ENCODE measurements around the gene WDR59.

GRCh38 chr16:75024182-75024581, 39.3 kb upstream of the WDR59 start:
- TF ChIP-seq, protein P1, sequence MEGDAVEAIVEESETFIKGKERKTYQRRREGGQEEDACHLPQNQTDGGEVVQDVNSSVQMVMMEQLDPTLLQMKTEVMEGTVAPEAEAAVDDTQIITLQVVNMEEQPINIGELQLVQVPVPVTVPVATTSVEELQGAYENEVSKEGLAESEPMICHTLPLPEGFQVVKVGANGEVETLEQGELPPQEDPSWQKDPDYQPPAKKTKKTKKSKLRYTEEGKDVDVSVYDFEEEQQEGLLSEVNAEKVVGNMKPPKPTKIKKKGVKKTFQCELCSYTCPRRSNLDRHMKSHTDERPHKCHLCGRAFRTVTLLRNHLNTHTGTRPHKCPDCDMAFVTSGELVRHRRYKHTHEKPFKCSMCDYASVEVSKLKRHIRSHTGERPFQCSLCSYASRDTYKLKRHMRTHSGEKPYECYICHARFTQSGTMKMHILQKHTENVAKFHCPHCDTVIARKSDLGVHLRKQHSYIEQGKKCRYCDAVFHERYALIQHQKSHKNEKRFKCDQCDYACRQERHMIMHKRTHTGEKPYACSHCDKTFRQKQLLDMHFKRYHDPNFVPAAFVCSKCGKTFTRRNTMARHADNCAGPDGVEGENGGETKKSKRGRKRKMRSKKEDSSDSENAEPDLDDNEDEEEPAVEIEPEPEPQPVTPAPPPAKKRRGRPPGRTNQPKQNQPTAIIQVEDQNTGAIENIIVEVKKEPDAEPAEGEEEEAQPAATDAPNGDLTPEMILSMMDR (conservative IDR thresholded peaks at IDR 0.05; ENCODE audit: low read length): no peak
- no peak for TF ChIP-seq EZH2phosphoT487 (IDR thresholded peaks at IDR 0.05; ENCODE audit: borderline replicate concordance, low read depth, low read length)
